SKM-1 treated with dmso at 0.1 percent for 144 hours (cell line): ENCODE results near the gene TNN.
A peak's percentile ranks its signal among the peaks of the same experiment; 100 is the strongest.
"Not testable (repeated sequence)": the region's sequence is repeated elsewhere in the genome, so short reads cannot be mapped to it uniquely, and the experiment has no call there.

Source experiments
- DNase-seq: peaks from one replicate; lab custom pipeline; 2025; ENCODE audit not compliant: unreplicated experiment; lab: John Stamatoyannopoulos, UW

The TNN gene

GRCh38 chr1:175102166-175102565, 34.5 kb downstream of the TNN start:
- DNase-seq = not testable (repeated sequence)

GRCh38 chr1:175106536-175106935, 38.9 kb downstream of the TNN start:
- not testable (repeated sequence) for DNase-seq

GRCh38 chr1:175108331-175108820, 40.7 kb downstream of the TNN start:
- not testable (repeated sequence) for DNase-seq

- no peak for DNase-seq
These were observed 47.4 kb downstream of the TNN start for GRCh38 chr1:175114996-175115395.

GRCh38 chr1:175116210-175116798, 48.7 kb downstream of the TNN start:
- no peak for DNase-seq

GRCh38 chr1:175116903-175117302, 49.3 kb downstream of the TNN start:
- DNase-seq = no peak

GRCh38 chr1:175118375-175119367, 51.0 kb downstream of the TNN start:
- no peak for DNase-seq

GRCh38 chr1:175120511-175120910, 52.9 kb downstream of the TNN start:
- DNase-seq = no peak

- DNase-seq = peak; percentile 84
These were observed 57.2 kb downstream of the TNN start for GRCh38 chr1:175124861-175125260.

- DNase-seq = no peak
These were observed 58.7 kb downstream of the TNN start for GRCh38 chr1:175126347-175126746.

- no peak for DNase-seq
These were observed 59.9 kb downstream of the TNN start for GRCh38 chr1:175127565-175127964.

- no peak for DNase-seq
These were observed 60.9 kb downstream of the TNN start for GRCh38 chr1:175128523-175128922.

GRCh38 chr1:175129182-175129581, 61.5 kb downstream of the TNN start:
- no peak for DNase-seq

- peak; percentile 75 for DNase-seq
These were observed 62.0 kb downstream of the TNN start for GRCh38 chr1:175129644-175129996.

- no peak for DNase-seq
These were observed 62.5 kb downstream of the TNN start for GRCh38 chr1:175129997-175130648.

- DNase-seq = no peak
These were observed 63.0 kb downstream of the TNN start for GRCh38 chr1:175130649-175131045.

GRCh38 chr1:175131095-175131494, 63.5 kb downstream of the TNN start:
- no peak for DNase-seq

- no peak for DNase-seq
These were observed 64.8 kb downstream of the TNN start for GRCh38 chr1:175132436-175132835.

GRCh38 chr1:175133673-175134435, 66.2 kb downstream of the TNN start:
- DNase-seq = no peak

GRCh38 chr1:175134500-175134899, 66.9 kb downstream of the TNN start:
- DNase-seq = no peak

GRCh38 chr1:175136246-175136645, 68.6 kb downstream of the TNN start:
- DNase-seq = no peak
